T-helper 22 cell (primary cell): ENCODE measurements around the gene MICALL2.
"Not testable (repeated sequence)": the region's sequence is repeated elsewhere in the genome, so short reads cannot be mapped to it uniquely, and the experiment has no call there.

Experiments used
- DNase-seq: peaks from one replicate; pipeline ENCODE4 v3.0.0-alpha.2; 2020; ENCODE audit warnings: low read depth

The MICALL2 gene

DNA sequence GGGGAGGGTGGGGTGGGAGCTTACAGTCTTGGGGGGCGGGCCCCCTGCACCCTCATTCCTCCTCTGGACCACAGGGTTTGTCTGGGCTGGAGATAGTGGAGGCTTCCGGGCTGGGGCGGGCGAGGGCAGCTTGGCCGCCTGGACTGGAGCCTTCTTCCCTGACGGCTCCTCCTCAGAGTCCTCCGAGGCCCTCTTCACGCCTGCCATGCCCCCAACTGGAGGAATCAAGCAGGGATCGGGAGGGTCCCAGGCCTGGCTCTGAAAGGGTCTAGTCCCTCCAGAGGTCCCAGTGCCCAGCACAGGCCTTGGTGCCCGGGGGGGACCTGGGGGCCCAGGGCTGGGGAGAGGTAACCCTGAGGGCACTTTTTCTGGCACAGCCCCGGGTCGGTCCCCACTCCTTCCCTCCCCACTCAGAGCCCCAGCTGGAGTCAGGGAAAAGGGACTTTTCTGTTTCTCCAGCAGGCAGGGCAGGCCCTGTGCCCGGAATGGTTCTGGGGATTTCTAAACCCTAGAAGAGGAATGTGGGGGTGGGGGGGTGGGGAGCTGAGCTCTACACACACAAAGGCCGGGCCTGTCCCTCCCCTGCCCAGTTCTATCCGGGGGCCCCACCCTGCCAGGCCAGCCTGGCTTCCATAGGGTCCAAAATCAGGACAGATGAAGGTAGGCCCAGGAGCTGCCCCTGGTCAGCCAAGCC lies 11.6 kb downstream of the MICALL2 start:
- DNase-seq, result no peak

DNA sequence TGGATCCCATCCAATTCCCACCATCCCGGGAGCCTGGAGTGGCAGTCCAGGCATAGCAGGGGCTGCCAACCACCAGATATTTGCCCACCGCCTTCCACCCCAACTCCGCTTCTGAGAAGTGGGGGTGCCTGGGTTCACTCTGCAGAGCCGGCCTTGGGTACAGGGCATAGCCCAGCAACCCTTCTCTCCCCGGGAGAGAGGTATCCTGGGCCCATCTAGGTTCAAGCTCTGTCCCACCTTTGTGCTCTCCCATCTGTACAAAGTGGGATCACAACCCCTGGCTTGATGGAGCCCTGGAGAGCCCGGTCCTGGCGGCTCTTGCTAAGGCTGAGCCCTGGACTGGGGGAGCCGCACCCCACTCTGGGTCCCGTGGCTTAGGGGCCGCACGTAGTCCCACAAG lies 12.2 kb downstream of the MICALL2 start:
- no peak for DNase-seq

DNA sequence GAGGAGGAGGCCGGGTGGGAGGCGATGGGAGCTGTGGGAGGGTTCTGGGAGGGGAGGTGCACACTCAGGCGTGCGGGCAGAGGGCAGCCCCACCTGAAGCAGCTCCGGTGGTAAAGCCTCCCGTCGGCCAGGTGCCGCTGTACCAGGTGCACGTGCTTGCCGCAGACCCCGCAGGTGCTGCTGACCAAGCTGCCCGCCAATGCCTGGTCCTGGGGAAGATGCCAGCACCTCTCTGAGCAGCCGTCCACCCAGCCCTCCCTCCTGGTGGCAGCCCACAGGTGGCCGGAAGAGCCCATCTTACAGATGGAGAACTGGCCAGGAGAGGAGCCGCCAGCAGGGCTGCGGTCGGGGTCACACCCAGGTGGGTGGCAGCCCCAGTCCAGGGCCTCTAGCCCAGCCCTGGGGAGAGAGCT lies 12.6 kb downstream of the MICALL2 start:
- DNase-seq, result no peak

DNA sequence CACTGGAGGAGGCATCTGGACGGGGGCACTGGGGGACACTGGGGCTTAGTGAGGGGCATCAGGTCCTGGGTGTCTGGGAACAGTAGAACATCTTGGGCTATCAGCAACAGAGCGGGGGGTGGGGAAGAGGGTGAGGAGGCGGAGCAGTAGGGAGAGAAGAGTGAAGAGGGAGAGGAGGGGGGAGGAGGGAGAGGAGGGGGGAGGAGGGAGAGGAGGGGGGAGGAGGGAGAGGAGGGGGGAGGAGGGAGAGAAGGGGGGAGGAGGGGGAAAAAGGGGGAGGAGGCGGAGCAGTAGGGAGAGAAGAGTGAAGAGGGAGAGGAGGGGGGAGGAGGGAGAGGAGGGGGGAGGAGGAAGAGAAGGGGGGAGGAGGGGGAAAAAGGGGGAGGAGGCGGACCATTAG lies 13.2 kb downstream of the MICALL2 start:
- not testable (repeated sequence) for DNase-seq

- DNase-seq, result no peak
These were observed 13.9 kb downstream of the MICALL2 start for GRCh38 chr7:1445341-1445740.

GRCh38 chr7:1444925-1445322 lies 14.3 kb downstream of the MICALL2 start:
- DNase-seq, result no peak

- DNase-seq, result no peak
These were observed 14.9 kb downstream of the MICALL2 start for GRCh38 chr7:1444214-1444924.

- DNase-seq, result not testable (repeated sequence)
These were observed 15.6 kb downstream of the MICALL2 start for GRCh38 chr7:1443587-1444200.

DNA sequence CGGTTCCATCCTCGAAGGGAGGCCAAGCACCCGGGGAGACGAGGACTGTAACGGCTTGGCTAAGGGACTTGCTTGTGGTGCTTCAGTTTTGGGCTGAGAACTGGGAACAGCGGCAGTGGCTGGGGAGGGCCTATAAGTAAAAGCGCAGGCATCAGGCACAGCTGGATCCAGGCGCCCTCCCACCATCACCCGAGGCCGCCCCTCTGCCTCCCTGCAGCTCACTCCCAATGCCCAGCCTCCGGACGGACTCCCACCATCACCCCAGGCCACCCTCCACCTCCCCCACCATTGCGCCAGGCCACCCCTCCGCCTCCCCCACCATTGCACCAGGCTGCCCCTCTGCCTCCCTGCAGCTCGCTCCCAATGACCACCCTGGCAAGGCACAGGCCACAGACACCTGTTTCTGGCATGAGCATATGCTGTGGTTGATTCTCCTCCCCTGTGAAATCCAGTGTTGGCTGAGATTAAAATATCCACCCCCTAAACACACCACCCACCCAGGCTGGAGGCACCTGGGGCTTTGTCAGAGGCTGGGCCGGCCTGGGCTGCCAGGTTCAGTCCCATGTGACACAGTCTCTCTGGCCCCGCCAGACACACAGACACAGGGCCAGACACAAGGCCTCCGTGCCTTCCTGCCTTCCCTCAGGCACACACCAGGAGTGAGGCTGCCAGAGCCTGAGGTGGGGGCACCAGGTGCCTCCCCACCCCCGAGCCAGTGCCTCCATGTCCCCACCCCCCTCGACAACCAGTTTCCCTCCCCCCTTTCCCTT lies 16.7 kb downstream of the MICALL2 start:
- no peak for DNase-seq

DNA sequence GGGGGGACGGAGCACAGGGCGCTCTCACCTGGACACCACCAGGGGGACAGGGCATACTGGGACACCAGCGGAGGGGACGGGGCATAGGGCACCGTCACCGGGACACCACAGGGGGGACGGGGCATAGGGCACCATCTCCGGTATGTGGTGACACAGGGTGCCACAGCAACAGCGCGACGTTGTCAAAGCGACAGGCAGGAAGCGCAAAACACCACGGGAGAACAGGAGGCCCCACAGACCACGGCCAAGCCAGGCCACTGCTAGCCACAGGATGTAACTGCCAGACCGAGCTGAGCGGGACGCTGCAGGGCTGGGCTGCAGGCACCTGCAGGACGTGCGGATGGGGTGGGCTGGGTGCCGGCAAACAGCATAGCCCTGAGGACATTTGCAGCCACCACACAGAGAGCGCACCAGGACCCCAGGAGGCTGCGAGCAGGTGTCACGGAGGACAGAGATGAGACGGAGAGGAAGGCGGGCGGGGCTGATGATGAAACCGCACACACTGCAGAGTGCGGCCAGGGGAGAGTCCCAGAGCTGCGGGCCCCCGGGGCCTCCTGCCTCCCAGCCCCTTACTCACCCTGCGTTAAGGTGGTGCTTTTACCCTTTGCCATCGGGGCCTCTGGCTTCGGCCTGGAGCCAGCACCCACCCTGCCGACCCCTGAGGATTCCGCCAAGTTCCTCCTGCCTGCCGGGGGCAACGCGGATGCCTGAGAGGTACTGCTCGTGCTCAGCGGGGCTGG lies 17.5 kb downstream of the MICALL2 start:
- DNase-seq, result no peak

- DNase-seq, result no peak
These were observed 18.6 kb downstream of the MICALL2 start for GRCh38 chr7:1440620-1441019.

DNA sequence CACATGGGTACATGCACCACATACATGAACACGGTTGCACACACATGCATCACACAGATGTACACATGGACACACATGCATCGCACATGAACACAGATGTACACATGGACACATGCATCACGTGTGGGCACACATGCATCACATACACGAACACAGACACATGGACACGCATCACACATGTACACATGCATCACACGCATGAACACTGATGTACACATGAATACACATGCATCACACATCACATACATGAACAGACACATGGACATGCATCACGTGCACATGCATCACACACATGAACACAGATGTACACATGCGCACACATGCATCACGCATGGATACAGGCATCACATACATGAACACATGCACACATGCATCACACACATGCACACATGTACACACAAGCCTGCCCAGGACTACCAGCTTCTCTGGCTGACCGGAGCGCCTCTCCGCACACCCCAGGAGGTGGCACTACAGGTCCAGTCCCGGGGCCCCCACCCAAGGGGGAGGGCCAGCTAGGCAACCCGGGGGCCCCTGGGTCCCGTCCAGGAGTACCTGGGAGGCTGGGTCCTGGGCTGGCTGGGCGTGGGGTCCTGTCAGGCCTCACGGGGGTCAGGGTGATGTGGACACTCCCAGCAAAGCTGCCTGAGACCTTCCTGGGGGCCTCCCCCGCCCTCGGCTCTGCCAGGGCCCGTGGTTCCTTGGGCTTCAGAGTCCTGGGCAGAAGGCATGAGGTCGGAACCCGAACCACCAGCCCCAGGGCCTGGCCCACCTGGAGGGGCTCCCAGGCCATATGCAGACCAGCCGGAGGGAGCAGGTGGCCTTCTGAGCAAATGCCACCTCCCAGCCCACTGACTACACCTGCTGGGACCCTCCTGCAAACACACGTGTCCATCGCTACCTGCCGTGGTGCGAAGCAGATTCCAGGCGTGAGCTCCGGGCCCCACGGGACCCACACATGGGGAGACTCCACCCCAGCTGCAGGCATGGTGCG lies 19.6 kb downstream of the MICALL2 start:
- DNase-seq, result no peak

DNA sequence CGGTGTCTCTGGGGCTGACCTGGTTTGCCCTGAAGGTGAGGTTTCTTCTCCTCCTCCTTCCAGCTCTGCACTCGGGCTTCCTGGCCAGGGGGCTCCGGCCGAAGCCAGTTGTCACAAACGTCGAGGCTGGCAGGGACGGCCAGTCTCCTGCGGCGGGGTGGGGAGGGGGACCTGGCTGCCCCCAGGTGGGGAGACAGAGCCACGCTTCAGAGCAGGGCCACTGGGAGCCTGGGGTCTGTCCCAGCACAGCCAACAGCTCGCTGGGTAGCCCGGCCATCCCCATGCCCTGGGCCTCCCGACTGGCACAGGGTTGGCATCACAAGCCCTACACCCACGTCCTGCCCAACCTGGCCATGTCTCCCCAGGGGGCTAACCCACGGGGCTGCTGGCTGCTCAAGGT lies 20.4 kb downstream of the MICALL2 start:
- DNase-seq, result no peak

- no peak for DNase-seq
These were observed 21.1 kb downstream of the MICALL2 start for GRCh38 chr7:1438208-1438607.

DNA sequence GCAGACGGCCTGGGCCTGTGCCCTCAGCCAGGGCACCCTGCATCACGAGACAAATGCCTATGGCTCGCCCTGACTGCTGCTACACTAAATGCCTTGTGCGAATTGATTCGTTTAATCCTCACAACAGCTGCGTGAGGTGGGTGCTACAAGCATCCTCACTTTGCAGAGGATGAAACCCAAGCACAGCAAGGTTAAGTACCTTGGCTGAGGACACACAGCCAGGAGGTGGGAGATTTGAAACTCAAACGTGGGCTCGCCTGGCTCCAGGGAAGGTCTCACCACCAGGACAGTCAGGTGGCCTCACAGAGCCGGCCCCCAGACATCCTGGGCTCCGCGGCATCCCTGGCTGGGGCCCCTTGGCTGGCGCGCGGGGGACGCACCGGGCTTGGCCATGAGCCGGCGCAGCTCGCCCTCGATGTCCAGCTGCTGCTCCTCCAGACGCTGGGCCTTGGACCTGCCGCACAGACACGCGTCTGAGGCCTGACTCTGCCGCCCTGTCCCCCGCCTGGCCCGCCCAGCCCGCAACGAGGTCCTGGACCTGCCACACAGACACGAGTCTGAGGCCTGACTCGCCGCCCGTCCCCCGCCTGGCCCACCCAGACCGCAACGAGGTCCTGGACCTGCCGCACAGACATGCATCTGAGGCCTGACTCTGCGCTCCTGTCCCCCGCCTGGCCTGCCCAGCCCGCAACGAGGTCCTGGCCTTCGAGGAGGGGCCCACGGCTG lies 22.0 kb downstream of the MICALL2 start:
- DNase-seq, result no peak

DNA sequence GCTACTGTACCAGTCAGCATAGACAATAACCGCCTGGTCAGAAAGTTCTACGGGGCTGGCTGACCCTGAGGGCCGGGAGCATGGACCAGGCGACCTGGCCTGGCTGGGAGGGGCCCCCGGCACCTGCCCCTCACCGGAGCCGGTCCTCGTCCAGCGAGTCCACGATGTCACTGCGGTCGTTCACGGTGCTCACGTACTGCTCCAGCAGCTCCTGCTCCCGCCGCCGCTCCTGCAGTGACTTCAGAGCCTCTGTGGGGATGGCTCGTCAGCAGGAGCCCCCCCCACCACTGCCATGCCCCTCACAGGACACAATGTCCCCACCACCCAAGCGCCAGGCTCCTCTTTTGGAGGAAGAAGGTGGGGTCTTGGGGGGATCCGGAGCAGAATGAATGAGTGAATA lies 22.7 kb downstream of the MICALL2 start:
- no peak for DNase-seq

- no peak for DNase-seq
These were observed 24.2 kb downstream of the MICALL2 start for GRCh38 chr7:1434891-1435670.

- DNase-seq, result no peak
These were observed 25.0 kb downstream of the MICALL2 start for GRCh38 chr7:1434165-1434718.
